ENCODE measurements around the gene SMAD2.

DNA sequence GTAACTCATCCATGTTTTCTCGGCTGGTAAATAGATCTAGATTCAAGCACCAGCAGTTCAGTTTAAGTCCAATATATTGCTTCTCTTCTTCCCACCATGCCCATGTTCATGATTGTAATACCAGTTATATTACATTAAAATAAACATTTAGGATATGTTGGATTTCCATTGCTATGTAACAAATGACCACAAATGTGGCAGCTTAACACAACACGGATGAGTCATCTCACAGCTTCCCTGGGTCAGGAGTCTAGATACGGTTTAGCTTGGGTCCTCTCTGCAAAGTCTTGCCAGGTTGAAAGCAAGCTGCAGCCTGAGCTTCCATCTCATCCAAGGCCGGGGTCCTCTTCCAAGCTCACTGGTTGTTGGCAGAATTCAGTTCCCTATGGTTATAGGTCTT lies 39.4 kb upstream of the SMAD2 start:
- TF ChIP-seq L3MBTL2 (conservative IDR thresholded peaks at IDR 0.05) (no peak), BHLHE40 (IDR thresholded peaks at IDR 0.05; ENCODE audit: borderline replicate concordance) (no peak), ELF4 (IDR thresholded peaks at IDR 0.05) (no peak), ARNT (IDR thresholded peaks at IDR 0.05) (no peak), SP1 (IDR thresholded peaks at IDR 0.05) (no peak), FOXA1 (IDR thresholded peaks at IDR 0.05) (no peak), TARDBP (IDR thresholded peaks at IDR 0.05) (no peak), FOXM1 (IDR thresholded peaks at IDR 0.05; ENCODE audit: borderline replicate concordance) (no peak), LEF1 (IDR thresholded peaks at IDR 0.05; ENCODE audit: borderline replicate concordance) (no peak)

All from HEK293T (cell line).